Measurements from ENCODE around the gene TRPM1.

The TRPM1 gene

GRCh38 chr15:31101262-31102038 lies at the start of gene TRPM1:
Gene TRPM1 (minus strand): TSS chr15:31101725. CDS start chr15:31081355, 20,370 bp downstream.
- no peak for DNase-seq

- no peak for DNase-seq
Observed at GRCh38 chr15:31150732-31151231, 49.3 kb upstream of the TRPM1 start.

GRCh38 chr15:31149987-31150386 lies 48.5 kb upstream of the TRPM1 start:
- no peak for DNase-seq

GRCh38 chr15:31149088-31149505 lies 47.6 kb upstream of the TRPM1 start:
- no peak for DNase-seq

- DNase-seq: no peak
Observed at GRCh38 chr15:31148297-31149087, 47.0 kb upstream of the TRPM1 start.

GRCh38 chr15:31147944-31148296 lies 46.4 kb upstream of the TRPM1 start:
- no peak for DNase-seq

GRCh38 chr15:31147456-31147855 lies 45.9 kb upstream of the TRPM1 start:
- DNase-seq: no peak

GRCh38 chr15:31145271-31145911 lies 43.9 kb upstream of the TRPM1 start:
- DNase-seq: no peak

GRCh38 chr15:31141792-31142191 lies 40.3 kb upstream of the TRPM1 start:
- no peak for DNase-seq

GRCh38 chr15:31136607-31137328 lies 35.2 kb upstream of the TRPM1 start:
- DNase-seq: no peak

- DNase-seq: no peak
Observed at GRCh38 chr15:31136016-31136415, 34.5 kb upstream of the TRPM1 start.

GRCh38 chr15:31135523-31135922 lies 34.0 kb upstream of the TRPM1 start:
- no peak for DNase-seq

- no peak for DNase-seq
Observed at GRCh38 chr15:31133890-31134289, 32.4 kb upstream of the TRPM1 start.

- no peak for DNase-seq
Observed at GRCh38 chr15:31131853-31132375, 30.4 kb upstream of the TRPM1 start.

GRCh38 chr15:31130576-31131237 lies 29.2 kb upstream of the TRPM1 start:
- no peak for DNase-seq

- no peak for DNase-seq
Observed at GRCh38 chr15:31129769-31130303, 28.3 kb upstream of the TRPM1 start.

- DNase-seq: peak; percentile 27
Observed at GRCh38 chr15:31128919-31129768, 27.6 kb upstream of the TRPM1 start.

GRCh38 chr15:31128477-31128876 lies 27.0 kb upstream of the TRPM1 start:
- no peak for DNase-seq

GRCh38 chr15:31127596-31128261 lies 26.2 kb upstream of the TRPM1 start:
- DNase-seq: no peak

- no peak for DNase-seq
Observed at GRCh38 chr15:31125061-31125460, 23.5 kb upstream of the TRPM1 start.

Data from NCI-H1105 (cell line).